Stomach (tissue), 9 donors: ENCODE measurements around the gene TNF. TPM values are rescaled to one million over a fixed set of nuclear protein-coding genes. Genes with fewer than 3 reads are reported as not detected.

ENCODE experiments used
- DNase-seq, 2 donors: peaks; one replicate each; pipeline versions ENCODE4 v3.0.0 to v3.0.0-alpha.2; 2013 to 2019
- H3K27ac ChIP-seq, 5 donors: fragments of 200-600 bp in 4 of 5; sonication (generic) in 4 of 5; one replicate each; pipeline ENCODE4 v1.5.1; 2013 to 2019; ENCODE audit warnings: mild to moderate bottlenecking in 1 of 5, moderate library complexity in 1 of 5
- H3K27me3 ChIP-seq, 3 donors: fragments of 200-600 bp; sonication (generic); one replicate each; pipeline ENCODE4 v1.5.1; 2017 to 2019; ENCODE audit warnings: mixed run types in 1 of 3
- H3K36me3 ChIP-seq, 4 donors: fragments of 200-600 bp; sonication (generic); 1 replicate in 3 of 4; 2 replicates in 1 of 4; pipeline ENCODE4 v1.5.1; 2016 to 2019
- H3K4me1 ChIP-seq, 4 donors: fragments of 200-600 bp; sonication (generic); one replicate each; pipeline ENCODE4 v1.5.1; 2016 to 2019
- H3K4me3 ChIP-seq, 4 donors: fragments of 200-600 bp; sonication (generic) in 3 of 4; one replicate each; pipeline ENCODE4 v1.5.1; 2016 to 2019; ENCODE audit warnings: mild to moderate bottlenecking in 1 of 4
- H3K9me3 ChIP-seq, 4 donors: fragments of 200-600 bp; sonication (generic); one replicate each; pipeline ENCODE4 v1.5.1; 2016 to 2019
- EP300 ChIP-seq: sonication (generic); formaldehyde crosslinking; IDR thresholded peaks from one replicate; pipeline ENCODE4 v1.6.1; 2017; ENCODE audit warnings: antibody characterized with exemption
- POLR2A ChIP-seq, 4 donors: fragments of 450-650 bp; IDR thresholded peaks; one replicate each; pipeline ENCODE4 v1.6.1; 2016; ENCODE audit warnings: antibody characterized with exemption in 4 of 4, control low read depth in 2 of 4, mild to moderate bottlenecking in 1 of 4, moderate library complexity in 1 of 4
- POLR2AphosphoS5 ChIP-seq, 3 donors: sonication (generic); formaldehyde crosslinking; IDR thresholded peaks; one replicate each; pipeline ENCODE4 v1.6.1; 2016; ENCODE audit warnings: antibody characterized with exemption in 3 of 3
- WGBS, 5 donors: extraction: QIAGEN DNeasy Blood & Tissue Kit in 3 of 5; methylation state at CpG; one replicate each; pipeline versions ENCODE4 v1.1.5 to v1.1.7; 2013 to 2018; 5-methylcytosine and 5-hydroxymethylcytosine counted together
- intact Hi-C: fragments of 100-400 bp; cut with DNase I; formaldehyde crosslinking; loops from one replicate; pipeline ENCODE4 v1.15.1; 2023; ENCODE audit warnings: low total_unique reads
- polyA plus RNA-seq, 3 donors: library from polyadenylated mRNA; stranded (reverse); fragments of 200-250 nt; gene quantifications; one replicate each; pipeline ENCODE4 v1.2.3, GENCODE V29; 2013
- total RNA-seq, 5 donors: library from RNA; depleted of rRNA; stranded (reverse); fragments of >200 nt; gene quantifications; one replicate each; pipeline versions ENCODE4 v1.1.0 to v1.2.3, GENCODE V29; 2014 to 2016
- TF ChIP-seq, protein P1 (sequence below), 7 experiments: fragments of 450-650 bp in 4 of 7; fragments of 200-600 bp in 3 of 7; sonication (generic) in 3 of 7; IDR thresholded peaks; one replicate each; pipeline ENCODE4 v1.5.1; 2016 to 2019; ENCODE audit warnings: antibody characterized with exemption in 7 of 7, control low read depth in 2 of 7, mild to moderate bottlenecking in 1 of 7
- donor health status: healthy with polysubstance abuse.
- donor health status: Bipolar disorder and iron deficiency.
- donor health status: healthy.

The TNF gene
- total and polyA plus RNA-seq, 8 donors: 0.28 to 0.58 (median 0.31) TPM; not detected in 5

- 47 to 58% (median 51%) methylated on average over 11 to 12 of the region's 12 CpGs for WGBS, 5 donors
- Histone ChIP-seq H3K4me3 (no peak overlapping the region), H3K27me3 (no peaks in the 10 kb centered on the region), H3K9me3 (no peaks in the 10 kb centered on the region), H3K27ac (peak overlapping the region in 1 of 5 donors; percentile 17), H3K36me3 (peaks cover 48 to 54% (median 52%) of the 10 kb centered on the region in 4 donors), H3K4me1 (peaks cover 0 to 12% (median 6%) of the 10 kb centered on the region in 4 donors)
- TF ChIP-seq POLR2A (IDR thresholded peaks at IDR 0.05) (no peak), POLR2AphosphoS5 (IDR thresholded peaks at IDR 0.05) (peak in 1 of 3 donors; percentile 23)
- no peak for DNase-seq
- intact Hi-C loops: no loop called here
Observed at GRCh38 chr6:31529329-31530150, 45.8 kb upstream of the TNF start.

DNA sequence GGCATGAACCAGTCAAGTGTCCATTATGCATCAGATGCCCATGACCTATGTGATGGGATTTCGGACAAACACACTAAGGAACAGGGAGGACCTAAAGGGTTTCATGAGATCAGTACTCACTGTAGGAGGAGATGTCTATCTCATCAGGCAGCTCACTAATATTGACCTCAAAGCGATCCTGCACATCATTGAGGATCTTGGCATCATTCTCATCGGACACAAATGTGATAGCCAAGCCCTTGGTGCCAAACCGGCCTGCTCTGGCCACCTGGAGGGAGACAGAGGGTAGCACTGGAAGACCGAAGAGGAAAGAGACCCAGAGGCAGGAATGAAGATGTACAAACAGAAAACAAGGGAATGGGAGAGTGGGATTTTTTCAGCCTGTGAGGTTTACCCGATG is 44.7 kb upstream of the TNF start:
- H3K9me3 ChIP-seq: no peaks in the 10 kb centered on the region
- peaks cover 59 to 65% (median 63%) of the 10 kb centered on the region in 4 donors for H3K36me3 ChIP-seq
- no peak overlapping the region for H3K27ac ChIP-seq
- no peaks in the 10 kb centered on the region for H3K27me3 ChIP-seq
- TF ChIP-seq POLR2A (IDR thresholded peaks at IDR 0.05) (no peak), EP300 (no peak), POLR2AphosphoS5 (IDR thresholded peaks at IDR 0.05) (no peak)
- TF ChIP-seq, protein P1, sequence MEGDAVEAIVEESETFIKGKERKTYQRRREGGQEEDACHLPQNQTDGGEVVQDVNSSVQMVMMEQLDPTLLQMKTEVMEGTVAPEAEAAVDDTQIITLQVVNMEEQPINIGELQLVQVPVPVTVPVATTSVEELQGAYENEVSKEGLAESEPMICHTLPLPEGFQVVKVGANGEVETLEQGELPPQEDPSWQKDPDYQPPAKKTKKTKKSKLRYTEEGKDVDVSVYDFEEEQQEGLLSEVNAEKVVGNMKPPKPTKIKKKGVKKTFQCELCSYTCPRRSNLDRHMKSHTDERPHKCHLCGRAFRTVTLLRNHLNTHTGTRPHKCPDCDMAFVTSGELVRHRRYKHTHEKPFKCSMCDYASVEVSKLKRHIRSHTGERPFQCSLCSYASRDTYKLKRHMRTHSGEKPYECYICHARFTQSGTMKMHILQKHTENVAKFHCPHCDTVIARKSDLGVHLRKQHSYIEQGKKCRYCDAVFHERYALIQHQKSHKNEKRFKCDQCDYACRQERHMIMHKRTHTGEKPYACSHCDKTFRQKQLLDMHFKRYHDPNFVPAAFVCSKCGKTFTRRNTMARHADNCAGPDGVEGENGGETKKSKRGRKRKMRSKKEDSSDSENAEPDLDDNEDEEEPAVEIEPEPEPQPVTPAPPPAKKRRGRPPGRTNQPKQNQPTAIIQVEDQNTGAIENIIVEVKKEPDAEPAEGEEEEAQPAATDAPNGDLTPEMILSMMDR (IDR thresholded peaks at IDR 0.05): no peak
- WGBS, 5 donors: 66 to 70% (median 67%) methylated on average over 5 to 6 of the region's 6 CpGs
- DNase-seq: no peak
- no peak overlapping the region for H3K4me3 ChIP-seq
- intact Hi-C loops: no loop called here
- H3K4me1 ChIP-seq: peaks cover 0 to 12% (median 7%) of the 10 kb centered on the region in 4 donors

- Histone ChIP-seq H3K4me3 (no peak overlapping the region), H3K9me3 (no peaks in the 10 kb centered on the region), H3K27ac (no peak overlapping the region), H3K36me3 (peaks cover 64 to 70% (median 68%) of the 10 kb centered on the region in 4 donors), H3K27me3 (no peaks in the 10 kb centered on the region), H3K4me1 (peaks cover 0 to 12% (median 8%) of the 10 kb centered on the region in 4 donors)
- no peak for DNase-seq
- intact Hi-C loops: no loop called here
- 88 to 94% (median 92%) methylated on average over 7 of the region's 7 CpGs for WGBS, 5 donors
- no peak for TF ChIP-seq POLR2AphosphoS5 (IDR thresholded peaks at IDR 0.05)
- TF ChIP-seq, protein P1 (IDR thresholded peaks at IDR 0.05): no peak
Observed at GRCh38 chr6:31531162-31531561, 44.2 kb upstream of the TNF start.

DNA sequence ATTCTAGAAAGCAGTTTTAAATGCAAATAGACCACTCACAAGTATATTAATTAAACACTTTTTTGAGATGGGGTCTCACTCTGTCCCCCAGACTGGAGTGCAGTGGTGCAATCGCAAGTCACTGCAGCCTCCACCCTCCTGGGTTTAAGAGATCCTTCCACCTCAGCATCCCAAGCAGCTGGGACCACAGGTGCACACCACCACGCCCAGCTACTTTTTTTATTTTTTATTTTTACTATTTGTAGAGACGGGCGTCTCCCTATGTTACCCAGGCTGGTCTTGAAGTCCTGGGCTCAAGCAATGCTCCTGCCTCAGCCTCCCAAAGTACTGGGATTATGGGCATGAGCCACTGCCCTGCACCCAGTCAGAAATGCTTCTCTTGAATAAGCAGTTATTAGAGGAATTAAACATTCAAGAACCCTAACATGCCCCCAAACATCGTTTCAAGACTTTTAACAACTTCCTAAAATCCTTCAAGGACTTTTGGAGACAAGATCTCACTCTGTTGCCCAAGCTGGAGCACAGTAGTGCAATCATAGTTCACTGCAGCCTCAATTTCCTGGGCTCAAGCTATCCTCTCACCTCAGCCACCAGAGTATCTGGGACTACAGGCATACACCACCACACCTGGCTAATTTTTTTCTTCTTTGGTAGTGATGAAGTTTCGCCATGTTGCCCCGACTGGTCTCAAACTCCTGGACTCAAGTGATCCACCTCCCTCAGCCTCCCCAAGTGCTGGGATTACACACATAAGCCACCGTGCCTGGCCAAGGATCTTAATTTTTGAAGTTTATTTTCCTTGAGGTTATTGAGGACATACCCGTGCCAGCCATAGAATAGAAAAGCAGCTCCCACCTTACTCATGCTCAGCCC is 43.4 kb upstream of the TNF start:
- H3K27me3 ChIP-seq: no peaks in the 10 kb centered on the region
- intact Hi-C loops: no loop called here
- DNase-seq: no peak
- H3K9me3 ChIP-seq: no peaks in the 10 kb centered on the region
- no peak for TF ChIP-seq POLR2A (IDR thresholded peaks at IDR 0.05)
- TF ChIP-seq, protein P1 (IDR thresholded peaks at IDR 0.05): no peak
- no peak for TF ChIP-seq POLR2AphosphoS5 (IDR thresholded peaks at IDR 0.05)
- no peak for TF ChIP-seq EP300
- peaks cover 0 to 20% (median 11%) of the 10 kb centered on the region in 4 donors for H3K4me1 ChIP-seq
- H3K27ac ChIP-seq: no peak overlapping the region
- H3K36me3 ChIP-seq: peaks cover 72 to 78% (median 77%) of the 10 kb centered on the region in 4 donors
- 67 to 70% (median 70%) methylated on average over 9 of the region's 9 CpGs for WGBS, 5 donors
- H3K4me3 ChIP-seq: no peak overlapping the region
